ENCODE measurements around the gene TEKT2. TPM values are rescaled to one million over a fixed set of nuclear protein-coding genes. Genes with fewer than 3 reads are reported as not detected.
A peak's percentile ranks its signal among the peaks of the same experiment; 100 is the strongest.

The TEKT2 gene
- total and polyA plus RNA-seq, 12 donors: 0.18 to 4.0 (median 0.72) TPM; not detected in 4

GRCh38 chr1:36098650-36099365 is 14.9 kb downstream of the TEKT2 start:
- Histone ChIP-seq H3K36me3 (replicated peaks in 1 of 2) (peaks cover 0 to 21% of the 10 kb centered on the region in 2 donors), H3K27ac (no peak overlapping the region), H3K4me1 (replicated peaks in 1 of 2) (peaks cover 10 to 42% of the 10 kb centered on the region in 2 donors), H3K9me3 (replicated peaks in 1 of 3) (no peaks in the 10 kb centered on the region), H3K4me3 (no peak overlapping the region), H3K27me3 (no peaks in the 10 kb centered on the region)
- TF ChIP-seq CTCF (IDR thresholded peaks at IDR 0.05) (no peak), POLR2A (IDR thresholded peaks at IDR 0.05) (no peak)
- intact Hi-C loops (cut with DNase I): loop anchor here (5.0 to 10.0 kb wide), 6 partner anchors 33 to 316 kb away; no protein-coding TSS in a partner anchor
- DNase-seq: peak in 1 of 7 donors; percentile 32
- WGBS, 4 donors: 53 to 79% (median 69%) methylated on average over 3 to 13 of the region's 13 CpGs

- H3K9me3 ChIP-seq (replicated peaks in 1 of 3): no peaks in the 10 kb centered on the region
- DNase-seq: peak; percentile 79 to 90 (median 84)
Observed at GRCh38 chr1:36099681-36100341, 15.9 kb downstream of the TEKT2 start.

GRCh38 chr1:36100376-36100775 is 16.5 kb downstream of the TEKT2 start:
- WGBS, 4 donors: 47 to 61% (median 53%) methylated on average over 6 of the region's 6 CpGs
- intact Hi-C loops (cut with DNase I): no loop called here

More at GRCh38 chr1:36099681-36100341, 15.9 kb downstream of the TEKT2 start:
- peaks cover 0 to 15% of the 10 kb centered on the region in 2 donors for H3K36me3 ChIP-seq (replicated peaks in 1 of 2)
- intact Hi-C loops (cut with DNase I): loop anchor here (5.0 to 10.0 kb wide), 6 partner anchors 32 to 315 kb away; no protein-coding TSS in a partner anchor
- peaks cover 2 to 32% of the 10 kb centered on the region in 2 donors for H3K4me1 ChIP-seq (replicated peaks in 1 of 2)
- TF ChIP-seq CTCF (IDR thresholded peaks at IDR 0.05): peak; percentile 52 to 95 (median 85)
- TF ChIP-seq POLR2A (IDR thresholded peaks at IDR 0.05): no peak
- H3K4me3 ChIP-seq: no peak overlapping the region
- no peaks in the 10 kb centered on the region for H3K27me3 ChIP-seq
- no peak overlapping the region for H3K27ac ChIP-seq
- WGBS, 4 donors: 22 to 39% (median 31%) methylated on average over 7 to 18 of the region's 18 CpGs

More at GRCh38 chr1:36100376-36100775, 16.5 kb downstream of the TEKT2 start:
- Histone ChIP-seq H3K4me3 (no peak overlapping the region), H3K4me1 (replicated peaks in 1 of 2) (peaks cover 0 to 26% of the 10 kb centered on the region in 2 donors), H3K27ac (no peak overlapping the region), H3K9me3 (replicated peaks in 1 of 3) (no peaks in the 10 kb centered on the region), H3K36me3 (replicated peaks in 1 of 2) (peaks cover 0 to 9% of the 10 kb centered on the region in 2 donors), H3K27me3 (no peaks in the 10 kb centered on the region)
- peak in 1 of 7 donors; percentile 20 for DNase-seq
- no peak for TF ChIP-seq POLR2A (IDR thresholded peaks at IDR 0.05)
- TF ChIP-seq CTCF (IDR thresholded peaks at IDR 0.05): no peak
